ENCODE data around the gene AGBL1. TPM values are rescaled to one million over a fixed set of nuclear protein-coding genes. Genes with fewer than 3 reads are reported as not detected.

The AGBL1 gene
- total and polyA plus RNA-seq, 2 experiments from 2014 or later, result 0.06 to 0.11 TPM

DNA sequence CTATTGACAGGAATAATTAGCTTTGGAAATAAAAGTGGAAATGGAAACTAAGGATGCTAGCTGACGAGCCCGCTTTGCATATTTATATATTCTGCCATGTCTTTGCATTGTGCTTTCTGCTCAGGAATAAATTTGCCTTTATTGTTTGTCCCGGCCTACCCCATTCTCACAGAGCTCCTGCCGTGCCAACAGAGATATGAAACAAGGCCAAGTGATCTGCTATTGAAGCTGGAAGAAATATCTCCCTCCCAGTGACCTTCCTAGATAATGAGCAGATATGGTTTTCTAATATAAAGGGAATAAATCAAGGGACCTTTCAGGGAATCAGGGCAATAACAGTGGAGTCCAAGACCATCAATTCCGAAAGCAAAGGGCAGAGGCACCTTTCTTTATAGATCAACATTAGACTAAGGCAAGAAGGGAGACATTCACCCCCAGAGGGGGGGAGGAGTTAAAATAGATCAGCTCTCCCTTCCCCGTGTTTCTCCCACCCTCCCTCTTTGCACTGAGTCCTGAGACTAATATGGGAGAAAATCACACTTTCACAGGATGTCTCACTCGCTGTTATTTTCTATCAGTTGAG lies 664.6 kb downstream of the AGBL1 start:
- TF ChIP-seq, protein P1, sequence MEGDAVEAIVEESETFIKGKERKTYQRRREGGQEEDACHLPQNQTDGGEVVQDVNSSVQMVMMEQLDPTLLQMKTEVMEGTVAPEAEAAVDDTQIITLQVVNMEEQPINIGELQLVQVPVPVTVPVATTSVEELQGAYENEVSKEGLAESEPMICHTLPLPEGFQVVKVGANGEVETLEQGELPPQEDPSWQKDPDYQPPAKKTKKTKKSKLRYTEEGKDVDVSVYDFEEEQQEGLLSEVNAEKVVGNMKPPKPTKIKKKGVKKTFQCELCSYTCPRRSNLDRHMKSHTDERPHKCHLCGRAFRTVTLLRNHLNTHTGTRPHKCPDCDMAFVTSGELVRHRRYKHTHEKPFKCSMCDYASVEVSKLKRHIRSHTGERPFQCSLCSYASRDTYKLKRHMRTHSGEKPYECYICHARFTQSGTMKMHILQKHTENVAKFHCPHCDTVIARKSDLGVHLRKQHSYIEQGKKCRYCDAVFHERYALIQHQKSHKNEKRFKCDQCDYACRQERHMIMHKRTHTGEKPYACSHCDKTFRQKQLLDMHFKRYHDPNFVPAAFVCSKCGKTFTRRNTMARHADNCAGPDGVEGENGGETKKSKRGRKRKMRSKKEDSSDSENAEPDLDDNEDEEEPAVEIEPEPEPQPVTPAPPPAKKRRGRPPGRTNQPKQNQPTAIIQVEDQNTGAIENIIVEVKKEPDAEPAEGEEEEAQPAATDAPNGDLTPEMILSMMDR (IDR thresholded peaks at IDR 0.05; ENCODE audit: low read depth, low read length), result no peak

DNA sequence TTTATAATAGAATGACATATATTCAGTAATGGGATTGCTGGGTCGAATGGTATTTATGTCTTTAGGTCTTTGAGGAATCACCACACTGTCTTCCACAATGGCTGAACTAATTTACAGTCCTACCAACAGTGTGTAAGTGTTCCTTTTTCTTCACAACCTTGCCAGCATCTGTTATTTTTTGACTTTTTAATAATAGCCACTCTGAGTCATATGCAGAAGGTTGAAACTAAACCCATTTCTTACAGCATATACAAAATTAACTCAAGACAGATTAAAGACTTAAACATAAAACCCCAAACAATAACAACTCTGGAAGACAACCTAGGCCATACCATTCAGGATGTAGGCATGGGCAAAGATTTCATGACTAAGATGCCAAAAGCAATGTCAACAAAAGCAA lies 671.4 kb downstream of the AGBL1 start:
- H3K36me3 ChIP-seq, result no peaks in the 10 kb centered on the region
- no peak overlapping the region for H3K27ac ChIP-seq
- DNase-seq (ENCODE audit: low read depth in 1 of 2, low spot score in 1 of 2), result no peak
- H3K4me3 ChIP-seq, result no peak overlapping the region
- no peaks in the 10 kb centered on the region for H3K9me3 ChIP-seq (ENCODE audit: low read depth)
- H3K4me1 ChIP-seq (ENCODE audit: low read depth), result no peaks in the 10 kb centered on the region
- no peaks in the 10 kb centered on the region for H3K27me3 ChIP-seq
- TF ChIP-seq, protein P1 (IDR thresholded peaks at IDR 0.05; ENCODE audit: low read depth, low read length), result no peak

More for the DNA sequence above, 664.6 kb downstream of the AGBL1 start:
- Histone ChIP-seq H3K27me3 (no peaks in the 10 kb centered on the region), H3K9me3 (ENCODE audit: low read depth) (no peaks in the 10 kb centered on the region), H3K36me3 (no peaks in the 10 kb centered on the region), H3K4me3 (no peak overlapping the region), H3K4me1 (ENCODE audit: low read depth) (no peaks in the 10 kb centered on the region), H3K27ac (no peak overlapping the region)
- DNase-seq (ENCODE audit: low read depth in 1 of 2, low spot score in 1 of 2), result no peak

- H3K27me3 ChIP-seq, result no peaks in the 10 kb centered on the region
- TF ChIP-seq, protein P1 (IDR thresholded peaks at IDR 0.05; ENCODE audit: low read depth, low read length), result no peak
- DNase-seq (ENCODE audit: low read depth in 1 of 2, low spot score in 1 of 2), result no peak
- H3K4me1 ChIP-seq (ENCODE audit: low read depth), result peaks cover 10% of the 10 kb centered on the region
- no peak overlapping the region for H3K27ac ChIP-seq
- H3K4me3 ChIP-seq, result no peak overlapping the region
- no peaks in the 10 kb centered on the region for H3K36me3 ChIP-seq
- no peaks in the 10 kb centered on the region for H3K9me3 ChIP-seq (ENCODE audit: low read depth)
Measured at GRCh38 chr15:86754846-86755245, 675.2 kb downstream of the AGBL1 start.

DNA sequence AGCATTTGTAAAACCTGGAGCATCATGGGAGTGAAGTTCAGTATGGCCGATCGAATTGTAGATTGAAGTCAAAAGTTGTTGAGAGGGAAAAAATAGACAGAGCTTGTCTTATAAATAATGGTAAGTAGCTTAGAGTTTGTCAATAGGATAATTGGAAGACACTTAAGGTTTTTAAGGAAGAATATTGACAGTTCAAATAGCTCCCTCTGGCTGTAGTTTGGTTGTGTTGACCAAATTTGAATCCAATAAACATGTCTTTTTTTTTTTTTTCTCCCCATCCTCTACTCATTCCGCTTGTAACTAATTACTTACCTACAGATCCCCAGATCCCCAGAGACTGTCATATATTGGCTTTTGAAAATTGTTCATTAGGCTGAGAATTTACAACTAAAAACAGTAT lies 677.0 kb downstream of the AGBL1 start:
- Histone ChIP-seq H3K27me3 (no peaks in the 10 kb centered on the region), H3K9me3 (ENCODE audit: low read depth) (no peaks in the 10 kb centered on the region), H3K4me3 (no peak overlapping the region), H3K27ac (no peak overlapping the region), H3K4me1 (ENCODE audit: low read depth) (peaks cover 25% of the 10 kb centered on the region), H3K36me3 (no peaks in the 10 kb centered on the region)
- TF ChIP-seq, protein P1 (IDR thresholded peaks at IDR 0.05; ENCODE audit: low read depth, low read length), result no peak
- no peak for DNase-seq (ENCODE audit: low read depth in 1 of 2, low spot score in 1 of 2)

GRCh38 chr15:86759800-86760523 lies 680.3 kb downstream of the AGBL1 start:
- Histone ChIP-seq H3K27ac (peak overlapping the region; percentile 90), H3K4me1 (ENCODE audit: low read depth) (peaks cover 40% of the 10 kb centered on the region), H3K4me3 (no peak overlapping the region), H3K27me3 (no peaks in the 10 kb centered on the region), H3K36me3 (no peaks in the 10 kb centered on the region), H3K9me3 (ENCODE audit: low read depth) (no peaks in the 10 kb centered on the region)
- TF ChIP-seq, protein P1 (IDR thresholded peaks at IDR 0.05; ENCODE audit: low read depth, low read length), result no peak
- peak in 1 of 2 donors; percentile 57 for DNase-seq (ENCODE audit: low read depth in 1 of 2, low spot score in 1 of 2)

Data from cardiac muscle cell (in vitro differentiated cells and primary cell).